NCI-H526 treated with DMSO at 0.1 percent for 48 hours (cell line): ENCODE data around the gene KCTD1.

Source experiments
- DNase-seq: peaks from one replicate; lab custom pipeline; 2025; lab: John Stamatoyannopoulos, UW

Gene KCTD1

GRCh38 chr18:26425148-26425531 lies 123.2 kb downstream of the KCTD1 start:
- DNase-seq: no peak

DNA sequence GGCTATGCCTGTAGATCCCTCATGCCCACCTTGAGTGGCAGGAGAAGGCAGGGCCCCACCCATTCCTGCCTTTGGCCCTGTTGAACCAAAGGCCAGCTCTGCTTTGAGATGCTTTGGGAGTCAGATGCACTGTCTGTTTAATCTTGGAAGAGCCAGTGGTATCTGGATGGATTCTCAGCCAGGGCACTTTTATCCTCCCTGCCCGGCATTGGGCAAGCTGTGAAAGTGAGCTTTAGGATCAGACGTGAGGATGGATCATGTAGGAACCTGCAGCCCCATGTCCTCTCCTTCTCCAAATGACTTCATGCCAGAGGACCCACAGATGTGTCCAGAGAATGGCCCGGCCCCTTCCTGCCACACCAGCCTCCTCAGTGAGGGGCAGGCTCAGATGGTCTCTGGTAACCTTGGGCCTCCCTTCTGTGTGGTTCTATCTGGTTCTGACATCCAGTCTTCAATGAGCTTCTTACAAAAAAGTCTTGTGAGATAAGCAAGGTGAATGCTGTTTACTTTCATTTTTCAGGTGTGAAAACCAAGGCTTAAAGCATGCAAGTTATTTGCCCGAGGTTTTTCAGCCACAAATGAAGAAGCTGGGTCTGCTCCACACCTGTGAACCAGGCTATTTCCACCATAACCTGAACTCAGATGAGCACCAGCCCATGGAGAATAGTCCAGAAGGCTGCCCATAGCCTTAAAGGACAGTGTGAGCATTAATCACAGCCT lies 123.8 kb downstream of the KCTD1 start:
- no peak for DNase-seq

- DNase-seq: no peak
These were observed 125.7 kb downstream of the KCTD1 start for GRCh38 chr18:26422472-26423162.

- DNase-seq: no peak
These were observed 126.4 kb downstream of the KCTD1 start for GRCh38 chr18:26421931-26422330.

DNA sequence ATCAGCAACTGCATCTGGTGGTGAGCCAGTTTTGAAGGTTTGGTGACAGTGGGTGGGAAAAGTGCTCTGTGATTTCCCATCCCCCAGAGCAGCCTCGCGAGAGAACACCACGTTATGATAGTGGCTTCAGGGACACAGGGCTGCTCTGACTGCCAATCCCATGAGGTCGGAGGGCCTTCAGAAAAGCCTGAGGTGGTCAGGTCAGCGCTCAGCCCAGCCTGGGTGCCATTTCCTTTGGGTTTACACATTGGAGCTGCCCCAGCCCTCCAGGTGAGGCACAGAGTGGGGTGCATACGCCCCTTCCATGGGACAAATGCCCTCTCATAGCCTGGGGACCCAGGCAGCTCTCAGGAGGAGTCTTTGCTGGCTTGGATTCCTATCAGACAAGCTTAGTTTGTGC lies 126.8 kb downstream of the KCTD1 start:
- DNase-seq: no peak

- DNase-seq: no peak
These were observed 128.6 kb downstream of the KCTD1 start for GRCh38 chr18:26419746-26420145.

- no peak for DNase-seq
These were observed 130.1 kb downstream of the KCTD1 start for GRCh38 chr18:26418225-26418624.

GRCh38 chr18:26417190-26417589 lies 131.2 kb downstream of the KCTD1 start:
- no peak for DNase-seq

- DNase-seq: no peak
These were observed 131.7 kb downstream of the KCTD1 start for GRCh38 chr18:26416652-26417150.

- DNase-seq: no peak
These were observed 132.7 kb downstream of the KCTD1 start for GRCh38 chr18:26415631-26416030.

DNA sequence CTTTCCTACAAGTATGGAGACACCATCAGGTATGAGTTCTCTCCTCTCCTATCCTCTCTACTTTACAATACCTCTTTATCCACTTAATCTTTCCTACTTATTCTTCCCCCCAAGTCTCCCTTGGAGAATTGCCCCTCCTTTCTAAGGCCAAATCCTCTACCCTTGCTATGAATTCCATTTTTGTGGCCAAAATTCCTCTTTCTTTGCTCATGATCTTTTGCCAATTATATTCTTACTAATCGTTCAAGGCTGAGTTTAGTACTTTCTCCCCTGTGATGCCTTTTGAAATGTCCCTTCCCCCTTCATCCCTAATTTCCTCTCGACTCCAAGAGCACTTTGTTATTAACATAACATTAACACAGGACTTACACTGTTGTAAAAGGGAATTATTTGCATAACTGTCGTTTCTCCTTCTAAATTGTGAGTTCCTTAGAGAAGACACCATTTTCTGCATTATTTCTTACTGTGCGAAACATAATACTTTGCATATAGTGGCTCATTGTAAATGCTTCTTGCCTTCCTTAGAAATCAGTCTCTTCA lies 133.4 kb downstream of the KCTD1 start:
- peak; percentile 70 for DNase-seq

DNA sequence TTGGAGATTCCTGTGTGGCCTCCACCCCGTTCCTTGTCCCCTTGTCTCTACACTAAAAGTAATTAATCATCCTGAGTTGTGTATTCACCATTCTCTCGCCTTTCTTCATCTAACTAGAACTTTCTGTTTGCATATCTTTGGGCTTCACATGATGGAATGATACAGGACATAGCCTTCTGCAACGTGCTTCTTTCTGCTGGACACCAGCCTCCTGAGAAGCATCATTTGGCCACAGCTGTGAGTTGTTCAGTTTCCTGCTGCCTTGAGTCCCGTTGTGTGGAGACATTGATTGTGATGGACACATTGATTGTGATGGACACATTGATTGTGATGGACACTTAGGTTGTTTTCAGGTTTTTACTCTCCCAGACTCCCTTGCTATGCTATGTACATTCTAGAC lies 139.3 kb downstream of the KCTD1 start:
- DNase-seq: no peak

DNA sequence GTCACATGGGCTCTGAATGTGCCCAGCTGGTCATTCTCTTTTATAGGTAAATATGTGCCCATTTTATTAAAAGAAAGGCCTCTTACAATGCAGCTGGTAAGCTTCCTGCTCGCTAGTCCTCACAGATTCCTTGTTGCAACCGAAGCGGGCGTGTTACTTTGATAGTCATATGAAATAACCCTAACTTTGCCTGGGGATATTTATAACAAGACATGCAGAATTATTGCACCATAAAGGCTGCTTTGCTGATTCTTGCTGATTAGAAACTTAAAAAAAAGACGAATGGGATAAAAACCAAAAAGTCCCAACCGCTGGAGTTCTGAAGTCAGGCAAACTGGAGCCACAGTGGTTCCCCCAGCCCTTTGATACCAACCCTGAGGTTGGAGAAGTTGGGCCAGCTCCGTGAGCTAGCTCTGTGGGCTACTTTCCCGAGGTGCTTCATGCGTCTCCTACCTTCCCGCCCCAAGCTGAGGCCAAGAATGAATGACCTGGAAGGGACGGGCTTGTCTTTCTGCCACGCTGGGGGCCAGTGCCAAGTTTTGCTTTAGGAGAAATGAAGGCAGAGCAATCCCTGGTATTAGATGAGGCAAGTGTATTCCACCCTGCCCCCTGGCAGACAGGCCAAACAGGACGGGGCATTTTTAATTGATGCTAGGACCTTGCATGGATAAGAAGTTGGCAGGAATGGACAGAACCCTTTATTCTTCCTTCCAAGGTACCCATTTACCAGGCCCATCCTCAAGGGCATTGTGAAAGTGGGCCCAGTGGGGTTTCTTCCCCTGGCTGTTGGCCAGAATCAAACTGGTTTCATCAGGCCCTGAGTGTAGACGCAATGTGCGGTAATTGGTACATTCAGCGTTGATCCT lies 140.4 kb downstream of the KCTD1 start:
- DNase-seq: no peak

DNA sequence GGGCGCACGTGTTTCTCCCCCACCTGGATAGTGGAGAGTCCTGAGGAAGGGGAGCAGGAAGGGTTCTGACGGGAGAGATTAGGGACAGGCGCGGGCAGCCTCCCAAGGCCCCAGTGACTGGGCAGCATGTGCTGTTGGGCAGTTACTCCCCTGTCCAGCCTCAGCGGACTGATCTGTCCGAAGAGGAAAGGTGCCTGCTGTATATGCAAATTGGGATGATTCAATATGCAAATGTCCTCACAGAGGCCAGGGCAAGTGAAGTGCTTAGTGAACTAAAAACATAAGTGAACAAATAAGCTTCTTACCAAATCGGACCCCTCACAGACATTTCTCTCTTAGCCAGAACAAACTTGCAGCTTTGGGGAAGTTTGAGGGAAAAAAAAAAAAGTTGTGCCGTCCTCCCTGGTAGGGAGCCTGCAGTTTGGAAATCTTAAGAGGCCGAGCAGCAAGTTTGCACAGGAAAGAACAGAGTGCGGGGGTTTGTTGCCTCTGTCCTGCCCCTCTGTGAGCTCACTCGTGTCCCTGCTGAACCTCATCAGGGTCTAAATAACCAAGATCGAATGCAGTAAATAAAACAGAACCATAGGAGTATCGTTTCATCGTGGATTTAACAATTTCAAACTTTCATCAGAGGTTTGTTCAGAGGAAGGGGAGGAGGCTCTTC lies 141.4 kb downstream of the KCTD1 start:
- DNase-seq: peak; percentile 89

DNA sequence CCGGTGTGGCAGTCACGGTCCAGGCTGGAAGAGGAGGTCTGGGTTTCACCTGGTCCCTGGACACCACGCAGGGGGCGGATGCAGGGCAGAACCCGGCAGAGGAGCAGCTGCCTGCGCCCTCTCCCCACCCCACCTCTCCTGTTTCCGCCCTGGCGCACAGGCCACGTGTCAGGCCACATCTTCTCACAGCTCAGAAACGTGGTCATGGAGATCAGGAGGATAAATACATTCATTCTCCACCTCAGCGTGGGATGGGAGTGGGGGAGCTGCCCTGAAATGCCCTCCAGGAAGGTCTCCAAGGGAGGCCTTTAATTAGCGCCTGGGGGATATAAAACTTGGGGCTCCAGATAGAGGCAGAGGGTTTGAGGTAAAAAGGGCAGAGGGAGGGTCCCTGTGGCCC lies 142.0 kb downstream of the KCTD1 start:
- DNase-seq: peak; percentile 74

- DNase-seq: peak; percentile 62
These were observed 143.1 kb downstream of the KCTD1 start for GRCh38 chr18:26405190-26405801.
